SK-N-SH (cell line): ENCODE measurements around the gene SPINK4. TPM values are rescaled to one million over a fixed set of nuclear protein-coding genes. Genes with fewer than 3 reads are reported as not detected.

Experiments
- CTCF ChIA-PET: fragments of 300-600, 350-600 bp; formaldehyde crosslinking; extraction: SDS; loops from one replicate; lab custom pipeline; 2021; lab: Yijun Ruan, JAX
- POLR2A ChIA-PET: fragments of 350-600 bp; sonication (Branson Sonifier 250); formaldehyde crosslinking; extraction: SDS; loops from one replicate; lab custom pipeline; 2020; ENCODE audit warnings: antibody characterized with exemption, inconsistent platforms; lab: Yijun Ruan, JAX
- DNase-seq: peaks from one replicate; pipeline ENCODE4 v3.0.0; 2012
- H2AFZ ChIP-seq: fragments of 200-600 bp; sonication (generic); 2 replicates; pipeline ENCODE4 v1.8.1; 2016; ENCODE audit warnings: antibody characterized with exemption, mild to moderate bottlenecking, low read depth
- H3F3A ChIP-seq: fragments of 200-600 bp; sonication (generic); replicated peaks from 2 replicates; pipeline ENCODE3; 2016; ENCODE audit warnings: antibody characterized with exemption, mild to moderate bottlenecking; ENCODE audit not compliant: insufficient read depth
- H3K27ac ChIP-seq, 2 experiments: fragments of 200-500 bp in 1 of 2; fragments of 200-600 bp in 1 of 2; sonication (Bioruptor generic) in 1 of 2; sonication (generic), shearing (Covaris generic) in 1 of 2; 2 replicates each; pipeline versions ENCODE4 v1.5.1 to v1.6.1; 2014 to 2016; ENCODE audit warnings: low read depth in 2 of 2, inconsistent platforms in 1 of 2, low read length in 1 of 2, mild to moderate bottlenecking in 1 of 2, mixed read lengths in 1 of 2
- H3K27me3 ChIP-seq: fragments of 200-600 bp; sonication (generic), shearing (Covaris generic); 2 replicates; pipeline ENCODE4 v1.6.1; 2016; ENCODE audit warnings: mixed run types; ENCODE audit not compliant: insufficient read depth
- H3K36me3 ChIP-seq, 2 experiments: fragments of 200-500 bp in 1 of 2; fragments of 200-600 bp in 1 of 2; sonication (Bioruptor generic) in 1 of 2; sonication (generic) in 1 of 2; replicated peaks in 1 of 2; 2 replicates each; pipeline versions ENCODE3 to v1.5.1; 2014 to 2016; ENCODE audit warnings: low read length in 1 of 2, mild to moderate bottlenecking in 1 of 2; ENCODE audit not compliant: insufficient read depth in 2 of 2, control insufficient read depth in 1 of 2
- H3K4me1 ChIP-seq, 2 experiments: fragments of 200-500 bp in 1 of 2; fragments of 200-600 bp in 1 of 2; sonication (Bioruptor generic) in 1 of 2; sonication (generic), shearing (Covaris generic) in 1 of 2; 2 replicates each; pipeline versions ENCODE4 v1.5.1 to v1.6.1; 2014 to 2016; ENCODE audit warnings: low read depth in 1 of 2, low read length in 1 of 2, mixed run types in 1 of 2; ENCODE audit not compliant: insufficient read depth in 2 of 2, control insufficient read depth in 1 of 2
- H3K4me2 ChIP-seq: fragments of 200-600 bp; sonication (generic), shearing (Covaris generic); 2 replicates; pipeline ENCODE4 v1.6.1; 2017; ENCODE audit warnings: mixed run types
- H3K4me3 ChIP-seq, 2 experiments: fragments of 200-500 bp in 1 of 2; fragments of 200-600 bp in 1 of 2; sonication (Bioruptor generic) in 1 of 2; sonication (generic), shearing (Covaris generic) in 1 of 2; 2 replicates each; pipeline versions ENCODE4 v1.5.1 to v1.8.1; 2014 to 2016; ENCODE audit warnings: low read depth in 2 of 2, inconsistent platforms in 1 of 2, low read length in 1 of 2, mild to moderate bottlenecking in 1 of 2, mixed read lengths in 1 of 2, moderate library complexity in 1 of 2
- H3K79me2 ChIP-seq: fragments of 200-600 bp; sonication (generic); 2 replicates; pipeline ENCODE4 v1.8.1; 2017; ENCODE audit warnings: mild to moderate bottlenecking; ENCODE audit not compliant: insufficient read depth
- H3K9ac ChIP-seq: fragments of 200-600 bp; sonication (generic); 2 replicates; pipeline ENCODE4 v1.6.1; 2017; ENCODE audit warnings: mixed run types
- H3K9me2 ChIP-seq: fragments of 200-600 bp; sonication (generic); 2 replicates; pipeline ENCODE4 v1.6.1; 2017; ENCODE audit warnings: mixed run types
- H3K9me3 ChIP-seq: fragments of 200-600 bp; sonication (generic); 2 replicates; pipeline ENCODE4 v1.6.1; 2017; ENCODE audit warnings: mixed run types, mild to moderate bottlenecking, moderate library complexity
- H4K20me1 ChIP-seq: fragments of 200-600 bp; sonication (generic); 2 replicates; pipeline ENCODE4 v1.6.1; 2017; ENCODE audit warnings: mild to moderate bottlenecking, mixed run types; ENCODE audit not compliant: insufficient read depth
- CHD2 ChIP-seq: fragments of 150-350 bp; IDR thresholded peaks from 2 replicates; pipeline ENCODE4 v1.6.1; 2018; ENCODE audit warnings: low read length; ENCODE audit not compliant: partially characterized antibody
- FOXM1 ChIP-seq: IDR thresholded peaks from 2 replicates; pipeline ENCODE4 v1.4.0; 2012; ENCODE audit warnings: low read depth, mild to moderate bottlenecking
- GABPA ChIP-seq: IDR thresholded peaks from 2 replicates; pipeline ENCODE4 v1.4.0; 2012; ENCODE audit warnings: low read depth, mild to moderate bottlenecking
- PBX3 ChIP-seq: IDR thresholded peaks from 2 replicates; pipeline ENCODE4; 2012
- POLR2AphosphoS5 ChIP-seq: IDR thresholded peaks from 2 replicates; pipeline ENCODE4 v1.6.1; 2012; ENCODE audit warnings: low read depth, low read length
- RAD21 ChIP-seq: IDR thresholded peaks from 2 replicates; pipeline ENCODE4 v1.6.1; 2012; ENCODE audit warnings: mild to moderate bottlenecking, low read length
- REST ChIP-seq: IDR thresholded peaks from 2 replicates; pipeline ENCODE4 v1.6.1; 2012; ENCODE audit warnings: mild to moderate bottlenecking, low read depth, low read length, moderate library complexity
- RFX5 ChIP-seq: IDR thresholded peaks from 2 replicates; pipeline ENCODE4 v1.6.1; 2012; ENCODE audit warnings: mild to moderate bottlenecking, improper control_type of control experiment, low read length
- SMC3 ChIP-seq: IDR thresholded peaks from 2 replicates; pipeline ENCODE4 v1.6.1; 2012; ENCODE audit warnings: low read depth, low read length, improper control_type of control experiment
- TAF1 ChIP-seq: IDR thresholded peaks from 2 replicates; pipeline ENCODE4 v1.6.1; 2012; ENCODE audit warnings: low read depth, mild to moderate bottlenecking, low read length, moderate library complexity, borderline replicate concordance
- TCF12 ChIP-seq: IDR thresholded peaks from 2 replicates; pipeline ENCODE4 v1.4.0; 2012
- TEAD4 ChIP-seq: IDR thresholded peaks from 2 replicates; pipeline ENCODE4 v1.4.0; 2012; ENCODE audit warnings: mild to moderate bottlenecking, borderline replicate concordance; ENCODE audit not compliant: insufficient read depth
- YY1 ChIP-seq: IDR thresholded peaks from 2 replicates; pipeline ENCODE4 v1.4.0; 2012; ENCODE audit warnings: low read depth, mild to moderate bottlenecking
- WGBS: methylation state at CpG from one replicate; pipeline ENCODE4 v1.1.6; 2017; ENCODE audit warnings: low lambda C conversion rate; 5-methylcytosine and 5-hydroxymethylcytosine counted together
- polyA plus RNA-seq, 3 experiments: library from polyadenylated mRNA; depleted of rRNA; stranded (reverse); fragments of >200 nt; gene quantifications; 2 replicates each; pipeline ENCODE4 v1.2.3, GENCODE V29; 2012
- TF ChIP-seq, protein P1 (sequence below): fragments of 200-600 bp; sonication (generic); IDR thresholded peaks from 2 replicates; pipeline ENCODE4 v1.6.1; 2017; ENCODE audit warnings: antibody characterized with exemption, mild to moderate bottlenecking, moderate library complexity

The SPINK4 gene
- polyA plus RNA-seq, 1 of the 3 experiments (the other 2 are of a cell fraction), result not detected

DNA sequence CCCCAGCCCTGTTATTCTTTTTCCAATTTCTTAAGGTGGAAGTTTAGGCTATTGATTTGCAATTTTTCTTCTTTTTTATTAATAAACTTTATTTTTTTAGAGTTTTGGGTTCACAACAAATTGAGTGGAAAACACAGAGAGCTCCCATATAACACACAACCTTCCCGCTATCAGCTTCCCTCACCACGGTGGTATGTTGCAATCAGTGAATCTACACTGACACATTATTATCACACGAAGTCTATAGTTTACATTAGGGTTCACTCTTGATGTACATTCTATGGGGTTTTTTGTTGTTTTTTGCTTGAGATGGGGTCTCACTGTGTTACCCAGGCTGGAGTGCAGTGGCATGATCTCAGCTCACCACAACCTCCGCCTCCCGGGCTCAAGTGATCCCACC is 45.5 kb downstream of the SPINK4 start:
- no peak overlapping the region for H3K9ac ChIP-seq
- peaks cover 0 to 4% of the 10 kb centered on the region in 2 experiments; a peak in 1 of 4 replicates for H3K4me1 ChIP-seq
- H3K9me2 ChIP-seq, result no peaks in the 10 kb centered on the region
- peaks cover 25 to 30% of the 10 kb centered on the region in 2 experiments for H3K36me3 ChIP-seq
- H3K9me3 ChIP-seq, result no peaks in the 10 kb centered on the region
- H4K20me1 ChIP-seq, result no peaks in the 10 kb centered on the region
- no peaks in the 10 kb centered on the region for H3K27me3 ChIP-seq
- H3F3A ChIP-seq, result peaks cover 38% of the 10 kb centered on the region
- TF ChIP-seq PBX3 (no peak), GABPA (no peak), RAD21 (no peak), YY1 (no peak), POLR2AphosphoS5 (no peak)
- TF ChIP-seq, protein P1, sequence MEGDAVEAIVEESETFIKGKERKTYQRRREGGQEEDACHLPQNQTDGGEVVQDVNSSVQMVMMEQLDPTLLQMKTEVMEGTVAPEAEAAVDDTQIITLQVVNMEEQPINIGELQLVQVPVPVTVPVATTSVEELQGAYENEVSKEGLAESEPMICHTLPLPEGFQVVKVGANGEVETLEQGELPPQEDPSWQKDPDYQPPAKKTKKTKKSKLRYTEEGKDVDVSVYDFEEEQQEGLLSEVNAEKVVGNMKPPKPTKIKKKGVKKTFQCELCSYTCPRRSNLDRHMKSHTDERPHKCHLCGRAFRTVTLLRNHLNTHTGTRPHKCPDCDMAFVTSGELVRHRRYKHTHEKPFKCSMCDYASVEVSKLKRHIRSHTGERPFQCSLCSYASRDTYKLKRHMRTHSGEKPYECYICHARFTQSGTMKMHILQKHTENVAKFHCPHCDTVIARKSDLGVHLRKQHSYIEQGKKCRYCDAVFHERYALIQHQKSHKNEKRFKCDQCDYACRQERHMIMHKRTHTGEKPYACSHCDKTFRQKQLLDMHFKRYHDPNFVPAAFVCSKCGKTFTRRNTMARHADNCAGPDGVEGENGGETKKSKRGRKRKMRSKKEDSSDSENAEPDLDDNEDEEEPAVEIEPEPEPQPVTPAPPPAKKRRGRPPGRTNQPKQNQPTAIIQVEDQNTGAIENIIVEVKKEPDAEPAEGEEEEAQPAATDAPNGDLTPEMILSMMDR, result no peak
- no peak overlapping the region for H3K4me2 ChIP-seq
- WGBS, result 92% methylated on average over 5 of the region's 5 CpGs
- ChIA-PET POLR2A (no interaction called here), CTCF (interaction anchor here (0.8 to 1.1 kb wide), 4 partner anchors 9 to 59 kb away, joined by 3 to 4 read pairs (median 3); no protein-coding TSS in a partner anchor)
- peaks cover 1% of the 10 kb centered on the region; the same call in 1 of the 2 replicates for H3K79me2 ChIP-seq
- DNase-seq, result no peak
- H3K4me3 ChIP-seq, result no peak overlapping the region
- no peak overlapping the region for H2AFZ ChIP-seq
- no peak overlapping the region for H3K27ac ChIP-seq

GRCh38 chr9:33287087-33287490 is 47.1 kb downstream of the SPINK4 start:
- no peak overlapping the region for H3K9ac ChIP-seq
- no peak overlapping the region for H3K4me3 ChIP-seq
- peaks cover 31% of the 10 kb centered on the region for H3F3A ChIP-seq
- H3K79me2 ChIP-seq, result peaks cover 17% of the 10 kb centered on the region
- H2AFZ ChIP-seq, result no peak overlapping the region
- peaks cover 0 to 9% of the 10 kb centered on the region in 2 experiments; a peak in 2 of 4 replicates for H3K4me1 ChIP-seq
- WGBS, result 32% methylated on average over 2 of the region's 4 CpGs
- H3K27me3 ChIP-seq, result no peaks in the 10 kb centered on the region
- no peaks in the 10 kb centered on the region for H3K9me3 ChIP-seq
- no peak for TF ChIP-seq FOXM1
- TF ChIP-seq, protein P1, result peak; percentile 82
- no peak for TF ChIP-seq REST
- peak; percentile 64 for TF ChIP-seq SMC3
- TF ChIP-seq RAD21, result peak; percentile 77
- TF ChIP-seq CHD2, result no peak
- TF ChIP-seq TAF1, result no peak
- TF ChIP-seq TEAD4, result no peak
- peak; percentile 20; the same call in 1 of the 2 replicates for TF ChIP-seq TCF12
- 0 out of 2 replicates have a peak, but pooled peaks have one; percentile 36 for TF ChIP-seq RFX5
- TF ChIP-seq YY1, result 0 out of 2 replicates have a peak, but pooled peaks have one; percentile 14
- peak; percentile 65 for DNase-seq
- peak overlapping the region in 1 of 2 experiments; percentile 43; a peak in 1 of 4 replicates for H3K27ac ChIP-seq
- ChIA-PET POLR2A (no interaction called here), CTCF (interaction anchor here (0.6 to 2.2 kb wide), 18 partner anchors 9 to 210 kb away, joined by 3 to 11 read pairs (median 4); partner anchors contain the start of genes BAG1 and CHMP5)
- H3K36me3 ChIP-seq, result peaks cover 14 to 16% of the 10 kb centered on the region in 2 experiments
- no peaks in the 10 kb centered on the region for H3K9me2 ChIP-seq
- no peaks in the 10 kb centered on the region for H4K20me1 ChIP-seq
- no peak overlapping the region for H3K4me2 ChIP-seq
